Astrocyte (in vitro differentiated cells and primary cell): ENCODE measurements around the gene SCGB1D1. TPM values are rescaled to one million over a fixed set of nuclear protein-coding genes. Genes with fewer than 3 reads are reported as not detected.

Experiments used
- DNase-seq: peaks from one replicate; pipeline ENCODE4 v3.0.0-alpha.2; 2010; ENCODE audit warnings: low read depth
- FAIRE-seq: peaks from 2 replicates; lab custom pipeline; 2011; peaks lifted over from hg19 to GRCh38; lab: Jason Lieb, UNC
- H2AFZ ChIP-seq: 2 replicates; pipeline ENCODE4 v1.6.0; 2012; ENCODE audit warnings: low read depth, low read length, inconsistent platforms
- H3K27ac ChIP-seq: 2 replicates; pipeline ENCODE4 v1.5.1; 2011; ENCODE audit warnings: low read depth, low read length, inconsistent platforms
- H3K27me3 ChIP-seq: 2 replicates; pipeline ENCODE4 v1.6.0; 2011; ENCODE audit warnings: low read length, inconsistent platforms; ENCODE audit not compliant: insufficient read depth
- H3K36me3 ChIP-seq: 2 replicates; pipeline ENCODE4 v1.5.1; 2011; ENCODE audit warnings: low read length, inconsistent platforms; ENCODE audit not compliant: insufficient read depth
- H3K4me1 ChIP-seq: 2 replicates; pipeline ENCODE4 v1.5.1; 2011; ENCODE audit warnings: low read length, inconsistent platforms; ENCODE audit not compliant: insufficient read depth
- H3K4me2 ChIP-seq: 2 replicates; pipeline ENCODE4 v1.6.0; 2012; ENCODE audit warnings: low read length, inconsistent platforms
- H3K4me3 ChIP-seq: 2 replicates; pipeline ENCODE4 v1.5.1; 2011; ENCODE audit warnings: low read depth, mild to moderate bottlenecking, low read length, inconsistent platforms; ENCODE audit not compliant: insufficient read depth
- H3K79me2 ChIP-seq: 2 replicates; pipeline ENCODE4 v1.6.0; 2012; ENCODE audit warnings: mild to moderate bottlenecking, low read length, inconsistent platforms; ENCODE audit not compliant: insufficient read depth
- H3K9ac ChIP-seq: 2 replicates; pipeline ENCODE4 v1.6.0; 2012; ENCODE audit warnings: mild to moderate bottlenecking, low read length, inconsistent platforms
- H3K9me3 ChIP-seq: 2 replicates; pipeline ENCODE4 v1.5.1; 2012; ENCODE audit warnings: low read depth, mild to moderate bottlenecking, low read length, inconsistent platforms; ENCODE audit not compliant: insufficient read depth
- H4K20me1 ChIP-seq: 2 replicates; pipeline ENCODE4 v1.6.0; 2012; ENCODE audit warnings: low read length, inconsistent platforms; ENCODE audit not compliant: insufficient read depth
- H3K27ac Mint-ChIP-seq: one replicate; pipeline ENCODE4 v1.8.0; 2021; ENCODE audit warnings: mild to moderate bottlenecking, mixed read lengths; ENCODE audit not compliant: unreplicated experiment
- H3K27me3 Mint-ChIP-seq: one replicate; pipeline ENCODE4 v1.8.0; 2021; ENCODE audit warnings: low read depth, mixed read lengths; ENCODE audit not compliant: unreplicated experiment
- H3K36me3 Mint-ChIP-seq: one replicate; pipeline ENCODE4 v1.8.0; 2021; ENCODE audit warnings: low read depth, mixed read lengths; ENCODE audit not compliant: unreplicated experiment
- H3K4me1 Mint-ChIP-seq: one replicate; pipeline ENCODE4 v1.8.0; 2021; ENCODE audit warnings: low read depth, mixed read lengths; ENCODE audit not compliant: unreplicated experiment
- H3K4me3 Mint-ChIP-seq: one replicate; pipeline ENCODE4 v1.8.0; 2021; ENCODE audit warnings: mild to moderate bottlenecking, moderate library complexity, mixed read lengths; ENCODE audit not compliant: unreplicated experiment
- H3K9me3 Mint-ChIP-seq: one replicate; pipeline ENCODE4 v1.8.0; 2021; ENCODE audit warnings: mild to moderate bottlenecking, mixed read lengths; ENCODE audit not compliant: unreplicated experiment
- EZH2 ChIP-seq: IDR thresholded peaks from 2 replicates; pipeline ENCODE4 v1.6.1; 2012; ENCODE audit warnings: mild to moderate bottlenecking, low read length, inconsistent platforms; ENCODE audit not compliant: insufficient read depth
- total RNA-seq: library from RNA; stranded (reverse); gene quantifications from 2 replicates; pipeline ENCODE4 v1.2.1, GENCODE V29; 2021
- TF ChIP-seq, protein P1 (sequence below): IDR thresholded peaks from 2 replicates; pipeline ENCODE4 v1.5.1; 2011; ENCODE audit warnings: low read depth, mild to moderate bottlenecking, inconsistent platforms, low read length, moderate library complexity; ENCODE audit not compliant: insufficient read depth

Gene SCGB1D1
- total RNA-seq, 1 donor from 2014 or later = not detected

DNA sequence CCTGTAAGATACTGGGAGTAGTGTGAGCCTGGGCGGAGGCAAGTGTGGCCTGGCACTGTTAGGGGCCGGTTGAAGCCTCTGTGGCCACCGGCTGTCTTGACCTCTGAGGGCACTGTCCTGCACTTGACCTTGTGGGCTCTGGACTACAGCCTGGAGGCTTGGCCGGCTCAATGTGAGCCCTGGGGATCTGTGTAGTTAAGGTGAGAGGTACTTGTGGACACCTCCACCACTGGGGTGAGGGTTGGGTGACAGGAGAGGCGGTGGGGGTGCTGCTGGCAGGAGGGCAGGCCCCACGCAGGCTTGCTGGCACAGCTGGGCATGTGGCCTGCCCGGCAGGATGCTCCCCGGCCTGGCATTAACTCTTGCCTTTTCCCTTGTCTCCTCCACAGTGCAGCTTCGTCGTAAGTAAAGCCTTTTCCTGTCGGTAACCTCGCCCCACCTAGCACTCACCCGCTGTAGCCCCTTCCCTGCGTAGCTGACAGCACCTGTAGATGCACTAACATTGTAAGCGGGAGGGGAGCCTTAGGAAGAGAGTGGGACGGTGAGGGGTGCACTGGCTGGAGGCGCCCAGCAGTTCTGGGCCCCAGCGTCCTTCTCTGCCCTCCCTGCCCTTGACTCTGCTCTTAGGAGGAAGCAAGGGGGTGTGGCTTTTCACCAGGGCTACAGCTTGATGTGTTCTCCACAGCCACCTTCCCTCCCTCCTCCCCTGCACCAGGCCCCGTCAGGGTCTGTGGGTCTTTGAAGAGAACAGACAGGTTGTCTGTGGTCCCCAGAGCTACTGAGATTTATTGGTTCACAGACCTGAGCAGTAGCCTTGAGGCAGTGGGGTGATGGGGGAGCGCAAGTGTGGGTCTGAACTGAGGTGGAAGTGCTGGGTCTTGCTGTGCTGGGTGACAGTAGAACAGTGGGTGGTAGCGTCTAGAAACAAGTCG, 48.6 kb upstream of the SCGB1D1 start:
- H3K4me2 ChIP-seq = no peak overlapping the region
- H2AFZ ChIP-seq = no peak overlapping the region
- no peak for TF ChIP-seq EZH2
- TF ChIP-seq, protein P1, sequence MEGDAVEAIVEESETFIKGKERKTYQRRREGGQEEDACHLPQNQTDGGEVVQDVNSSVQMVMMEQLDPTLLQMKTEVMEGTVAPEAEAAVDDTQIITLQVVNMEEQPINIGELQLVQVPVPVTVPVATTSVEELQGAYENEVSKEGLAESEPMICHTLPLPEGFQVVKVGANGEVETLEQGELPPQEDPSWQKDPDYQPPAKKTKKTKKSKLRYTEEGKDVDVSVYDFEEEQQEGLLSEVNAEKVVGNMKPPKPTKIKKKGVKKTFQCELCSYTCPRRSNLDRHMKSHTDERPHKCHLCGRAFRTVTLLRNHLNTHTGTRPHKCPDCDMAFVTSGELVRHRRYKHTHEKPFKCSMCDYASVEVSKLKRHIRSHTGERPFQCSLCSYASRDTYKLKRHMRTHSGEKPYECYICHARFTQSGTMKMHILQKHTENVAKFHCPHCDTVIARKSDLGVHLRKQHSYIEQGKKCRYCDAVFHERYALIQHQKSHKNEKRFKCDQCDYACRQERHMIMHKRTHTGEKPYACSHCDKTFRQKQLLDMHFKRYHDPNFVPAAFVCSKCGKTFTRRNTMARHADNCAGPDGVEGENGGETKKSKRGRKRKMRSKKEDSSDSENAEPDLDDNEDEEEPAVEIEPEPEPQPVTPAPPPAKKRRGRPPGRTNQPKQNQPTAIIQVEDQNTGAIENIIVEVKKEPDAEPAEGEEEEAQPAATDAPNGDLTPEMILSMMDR = no peak
- no peak for FAIRE-seq
- H3K36me3 ChIP-seq = peaks cover 9% of the 10 kb centered on the region
- H4K20me1 ChIP-seq = peaks cover 7% of the 10 kb centered on the region
- DNase-seq = no peak
- no peaks in the 10 kb centered on the region for H3K27me3 ChIP-seq
- H3K4me1 ChIP-seq = no peaks in the 10 kb centered on the region
- Mint-ChIP-seq H3K4me3 (no peak overlapping the region), H3K36me3 (peaks cover 6% of the 10 kb centered on the region), H3K4me1 (no peaks in the 10 kb centered on the region), H3K27me3 (no peaks in the 10 kb centered on the region), H3K9me3 (no peaks in the 10 kb centered on the region), H3K27ac (no peak overlapping the region)
- no peaks in the 10 kb centered on the region for H3K9me3 ChIP-seq
- H3K9ac ChIP-seq = no peak overlapping the region
- H3K79me2 ChIP-seq = peaks cover 24% of the 10 kb centered on the region
- no peak overlapping the region for H3K27ac ChIP-seq
- no peak overlapping the region for H3K4me3 ChIP-seq

DNA sequence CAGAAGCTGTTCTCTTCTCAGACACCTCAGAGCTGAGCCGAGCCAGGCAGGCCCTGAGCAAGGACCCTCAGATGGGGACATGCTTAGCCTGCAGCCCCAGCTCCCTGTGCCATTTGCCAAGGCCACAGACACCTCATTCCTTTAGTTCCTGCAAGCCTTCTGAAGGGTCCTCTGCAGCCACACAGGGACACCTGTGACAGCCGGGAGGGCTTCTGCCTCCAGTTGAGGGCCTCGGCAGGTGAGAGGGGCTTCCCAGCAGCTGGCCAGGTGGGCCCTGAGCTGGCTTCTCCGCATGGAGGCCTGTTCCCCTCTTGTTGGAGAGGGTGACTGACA, 48.0 kb upstream of the SCGB1D1 start:
- Mint-ChIP-seq H3K4me3 (no peak overlapping the region), H3K27me3 (no peaks in the 10 kb centered on the region), H3K36me3 (peaks cover 4% of the 10 kb centered on the region), H3K9me3 (no peaks in the 10 kb centered on the region), H3K27ac (no peak overlapping the region), H3K4me1 (no peaks in the 10 kb centered on the region)
- no peak overlapping the region for H3K4me3 ChIP-seq
- peaks cover 17% of the 10 kb centered on the region for H3K79me2 ChIP-seq
- no peak overlapping the region for H3K27ac ChIP-seq
- DNase-seq (no peak), FAIRE-seq (no peak)
- H3K9me3 ChIP-seq = no peaks in the 10 kb centered on the region
- TF ChIP-seq, protein P1 = no peak
- TF ChIP-seq EZH2 = no peak
- peaks cover 10% of the 10 kb centered on the region for H3K36me3 ChIP-seq
- H3K9ac ChIP-seq = no peak overlapping the region
- no peak overlapping the region for H3K4me2 ChIP-seq
- no peaks in the 10 kb centered on the region for H3K4me1 ChIP-seq
- H2AFZ ChIP-seq = no peak overlapping the region
- H3K27me3 ChIP-seq = no peaks in the 10 kb centered on the region
- H4K20me1 ChIP-seq = peaks cover 7% of the 10 kb centered on the region

DNA sequence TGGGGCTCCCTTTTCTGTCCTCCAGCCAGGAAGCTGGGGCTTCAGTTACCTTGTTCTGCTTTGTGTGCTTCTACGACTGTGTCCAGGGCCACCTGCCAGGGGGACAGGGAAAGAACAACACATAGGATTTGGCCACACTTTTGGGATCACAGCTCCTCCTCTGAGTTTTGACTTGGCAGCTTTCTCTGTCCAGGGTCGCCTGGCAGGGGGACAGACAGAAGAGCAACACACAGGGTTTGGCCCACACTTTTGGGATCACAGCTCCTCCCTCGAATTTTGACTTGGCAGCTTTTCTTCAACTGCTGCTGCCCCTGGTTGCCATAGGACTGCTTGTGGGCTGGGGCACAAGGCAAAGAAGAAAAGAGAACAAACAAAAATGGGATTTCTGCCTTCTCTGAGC, 47.1 kb upstream of the SCGB1D1 start:
- peaks cover 8% of the 10 kb centered on the region for H3K79me2 ChIP-seq
- no peak overlapping the region for H3K9ac ChIP-seq
- DNase-seq (no peak), FAIRE-seq (no peak)
- H3K9me3 ChIP-seq = no peaks in the 10 kb centered on the region
- no peaks in the 10 kb centered on the region for H3K27me3 ChIP-seq
- H3K36me3 ChIP-seq = peaks cover 17% of the 10 kb centered on the region
- no peaks in the 10 kb centered on the region for H3K4me1 ChIP-seq
- Mint-ChIP-seq H3K27ac (no peak overlapping the region), H3K4me3 (no peak overlapping the region), H3K9me3 (no peaks in the 10 kb centered on the region), H3K4me1 (no peaks in the 10 kb centered on the region), H3K36me3 (peaks cover 11% of the 10 kb centered on the region), H3K27me3 (no peaks in the 10 kb centered on the region)
- no peak overlapping the region for H2AFZ ChIP-seq
- no peak overlapping the region for H3K4me2 ChIP-seq
- H4K20me1 ChIP-seq = no peaks in the 10 kb centered on the region
- no peak overlapping the region for H3K27ac ChIP-seq
- no peak for TF ChIP-seq EZH2
- TF ChIP-seq, protein P1 = no peak
- H3K4me3 ChIP-seq = no peak overlapping the region
